Spleen (tissue), 11 donors: ENCODE measurements around the gene CDR2. TPM values are rescaled to one million over a fixed set of nuclear protein-coding genes. Genes with fewer than 3 reads are reported as not detected.
A peak's percentile ranks its signal among the peaks of the same experiment; 100 is the strongest.

Source experiments
- DNase-seq: peaks from one replicate; pipeline ENCODE4 v3.0.0-alpha.2; 2020
- H3K27ac ChIP-seq, 8 donors: fragments of 200-600 bp; sonication (generic) in 7 of 8; 1 replicate in 4 of 8; 2 replicates in 4 of 8; pipeline versions ENCODE4 v1.5.0 to v1.8.0; 2016 to 2021; ENCODE audit warnings: inconsistent platforms in 4 of 8, mild to moderate bottlenecking in 4 of 8, moderate library complexity in 1 of 8
- H3K27me3 ChIP-seq, 7 donors: fragments of 200-600 bp; sonication (generic) in 6 of 7; replicated peaks in 1 of 7; 1 replicate in 4 of 7; 2 replicates in 3 of 7; pipeline versions ENCODE4 v1.5.0 to v1.8.0; 2016 to 2021; ENCODE audit warnings: inconsistent platforms in 3 of 7, mild to moderate bottlenecking in 1 of 7
- H3K36me3 ChIP-seq, 6 donors: fragments of 200-600 bp; sonication (generic) in 5 of 6; 1 replicate in 4 of 6; 2 replicates in 2 of 6; pipeline versions ENCODE4 v1.5.0 to v1.8.0; 2016 to 2021; ENCODE audit warnings: inconsistent platforms in 2 of 6
- H3K4me1 ChIP-seq, 6 donors: fragments of 200-600 bp; sonication (generic) in 5 of 6; 1 replicate in 3 of 6; 2 replicates in 3 of 6; pipeline versions ENCODE4 v1.5.0 to v1.8.0; 2016 to 2021; ENCODE audit warnings: inconsistent platforms in 3 of 6
- H3K4me3 ChIP-seq, 8 donors: fragments of 200-600 bp; sonication (generic) in 7 of 8; 1 replicate in 4 of 8; 2 replicates in 4 of 8; pipeline versions ENCODE4 v1.5.0 to v1.8.0; 2016 to 2021; ENCODE audit warnings: inconsistent platforms in 4 of 8, mild to moderate bottlenecking in 4 of 8, moderate library complexity in 2 of 8
- H3K9me3 ChIP-seq, 8 donors: fragments of 200-600 bp; sonication (generic) in 7 of 8; 1 replicate in 4 of 8; 2 replicates in 4 of 8; pipeline versions ENCODE4 v1.5.0 to v1.8.0; 2016 to 2021; ENCODE audit warnings: inconsistent platforms in 4 of 8
- CTCF ChIP-seq, 11 experiments: fragments of 200-600 bp in 7 of 11; fragments of 450-650 bp in 4 of 11; sonication (generic) in 4 of 11; IDR thresholded peaks in 8 of 11; conservative IDR thresholded peaks in 3 of 11; 1 replicate in 7 of 11; 2 replicates in 4 of 11; pipeline versions ENCODE4 v1.4.0 to v1.8.0; 2016 to 2021; ENCODE audit warnings: antibody characterized with exemption in 11 of 11, inconsistent platforms in 4 of 11, mild to moderate bottlenecking in 1 of 11
- POLR2A ChIP-seq, 3 donors: fragments of 450-650 bp; IDR thresholded peaks; one replicate each; pipeline ENCODE4 v1.5.1; 2017; ENCODE audit warnings: antibody characterized with exemption in 3 of 3, mild to moderate bottlenecking in 1 of 3
- POLR2AphosphoS5 ChIP-seq, 3 donors: sonication (generic); formaldehyde crosslinking; IDR thresholded peaks; one replicate each; pipeline ENCODE4 v1.5.1; 2017; ENCODE audit warnings: antibody characterized with exemption in 3 of 3
- WGBS, 5 donors: extraction: QIAGEN DNeasy Blood & Tissue Kit in 3 of 5; methylation state at CpG; one replicate each; pipeline versions ENCODE4 v1.1.5 to v1.1.7; 2013 to 2018; 5-methylcytosine and 5-hydroxymethylcytosine counted together
- intact Hi-C: fragments of 100-400 bp; cut with DNase I; formaldehyde crosslinking; loops from one replicate; pipeline ENCODE4 v1.15.0; 2023; ENCODE audit warnings: low total_unique reads
- polyA plus RNA-seq, 3 donors: library from polyadenylated mRNA; stranded (reverse); fragments of 200-250 nt; gene quantifications; one replicate each; pipeline ENCODE4 v1.2.1, GENCODE V29; 2013
- total RNA-seq, 7 donors: library from RNA; depleted of rRNA in 3 of 7; stranded (reverse); fragments of >200 nt in 3 of 7; fragmentation: NEBNext Ultra II Directional in 4 of 7; extraction: Animal tissue kit (Norgen Biotek cat#: 25700) in 4 of 7; gene quantifications; one replicate each; pipeline versions ENCODE4 v1.1.0 to v1.2.1, GENCODE V29; 2016 to 2021
- donor health status: healthy with polysubstance abuse.
- donor health status: DM: no; HTN: no; CAD: no; lungs with moderate emphysema.
- donor health status: DM: no; HTN: no; CAD: no.
- donor health status: Bipolar disorder and iron deficiency.
- donor health status: healthy.
- donor health status: DM: no; HTN: no; CAD: no.
- donor health status: DM: yes; HTN: yes; CAD: no.

Gene CDR2
- total and polyA plus RNA-seq, 10 donors: 7.7 to 33.4 (median 23.6) TPM

- Histone ChIP-seq H3K27ac (no peak overlapping the region), H3K4me3 (no peak overlapping the region), H3K9me3 (no peaks in the 10 kb centered on the region), H3K27me3 (no peaks in the 10 kb centered on the region), H3K36me3 (peaks cover 0 to 100% (median 79%) of the 10 kb centered on the region in 6 donors), H3K4me1 (peaks cover 0 to 15% (median 6%) of the 10 kb centered on the region in 6 donors)
- DNase-seq: no peak
- TF ChIP-seq POLR2AphosphoS5 (IDR thresholded peaks at IDR 0.05) (no peak), POLR2A (IDR thresholded peaks at IDR 0.05) (no peak), CTCF (IDR thresholded peaks at IDR 0.05 in 8 of 11, conservative IDR thresholded peaks at IDR 0.05 in 3 of 11) (no peak)
- 82 to 91% (median 88%) methylated on average over 4 of the region's 4 CpGs for WGBS, 5 donors
- intact Hi-C loops: loop anchor here (10.0 kb wide), 1 partner anchor 1172 kb away; the partner anchor contains the start of genes DNAH3 and LDAF1
These were observed 48.1 kb downstream of the CDR2 start for GRCh38 chr16:22326369-22326652.

GRCh38 chr16:22325598-22326368 is 48.6 kb downstream of the CDR2 start:
- Histone ChIP-seq H3K36me3 (peaks cover 0 to 100% (median 78%) of the 10 kb centered on the region in 6 donors), H3K9me3 (no peaks in the 10 kb centered on the region), H3K27ac (no peak overlapping the region), H3K27me3 (no peaks in the 10 kb centered on the region), H3K4me3 (no peak overlapping the region), H3K4me1 (peaks cover 0 to 21% (median 8%) of the 10 kb centered on the region in 6 donors)
- WGBS, 5 donors: 93 to 97% (median 96%) methylated on average over 36 to 46 of the region's 46 CpGs
- TF ChIP-seq POLR2A (IDR thresholded peaks at IDR 0.05): no peak
- peak in 1 of 3 donors; percentile 62 for TF ChIP-seq POLR2AphosphoS5 (IDR thresholded peaks at IDR 0.05)
- TF ChIP-seq CTCF (IDR thresholded peaks at IDR 0.05 in 8 of 11, conservative IDR thresholded peaks at IDR 0.05 in 3 of 11): no peak
- intact Hi-C loops: loop anchor here (10.0 kb wide), 1 partner anchor 1171 kb away; the partner anchor contains the start of genes DNAH3 and LDAF1
- DNase-seq: no peak

GRCh38 chr16:22324787-22325597 is 49.4 kb downstream of the CDR2 start:
- peak in 1 of 3 donors; percentile 29 for TF ChIP-seq POLR2AphosphoS5 (IDR thresholded peaks at IDR 0.05)
- no peak for TF ChIP-seq CTCF (IDR thresholded peaks at IDR 0.05 in 8 of 11, conservative IDR thresholded peaks at IDR 0.05 in 3 of 11)
- no peak for TF ChIP-seq POLR2A (IDR thresholded peaks at IDR 0.05)
- Histone ChIP-seq H3K4me3 (no peak overlapping the region), H3K36me3 (peaks cover 0 to 100% (median 84%) of the 10 kb centered on the region in 6 donors), H3K9me3 (no peaks in the 10 kb centered on the region), H3K27me3 (no peaks in the 10 kb centered on the region), H3K27ac (no peak overlapping the region), H3K4me1 (peaks cover 0 to 15% (median 5%) of the 10 kb centered on the region in 6 donors)
- WGBS, 5 donors: 91 to 95% (median 93%) methylated on average over 15 to 19 of the region's 19 CpGs
- no peak for DNase-seq
- intact Hi-C loops: loop anchor here (10.0 kb wide), 1 partner anchor 1170 kb away; the partner anchor contains the start of genes DNAH3 and LDAF1
